Dendritic cell treated with granulocyte-macrophage colony-stimulating factor and Interleukin-4, amounts not matched to agents 40 ng/mL and 50 ng/mL, for 4 days (primary cell): Measurements from ENCODE around the gene ARPC1B.
A peak's percentile ranks its signal among the peaks of the same experiment; 100 is the strongest.
"Not testable (repeated sequence)": the region's sequence is repeated elsewhere in the genome, so short reads cannot be mapped to it uniquely, and the experiment has no call there.

ENCODE experiments used
- H3K27ac Mint-ChIP-seq: one replicate; pipeline ENCODE4 v1.8.0; 2022; ENCODE audit warnings: mild to moderate bottlenecking, mixed read lengths
- H3K27me3 Mint-ChIP-seq: one replicate; pipeline ENCODE4 v1.8.0; 2022; ENCODE audit warnings: mild to moderate bottlenecking, mixed read lengths
- H3K36me3 Mint-ChIP-seq: one replicate; pipeline ENCODE4 v1.8.0; 2022; ENCODE audit warnings: low read depth, mixed read lengths
- H3K4me1 Mint-ChIP-seq: one replicate; pipeline ENCODE4 v1.8.0; 2022; ENCODE audit warnings: low read depth, mixed read lengths
- H3K4me3 Mint-ChIP-seq: one replicate; pipeline ENCODE4 v1.8.0; 2022; ENCODE audit warnings: mild to moderate bottlenecking, moderate library complexity, mixed read lengths
- H3K9me3 Mint-ChIP-seq: one replicate; pipeline ENCODE4 v1.8.0; 2022; ENCODE audit warnings: mixed read lengths
- intact Hi-C: fragments of 100-400 bp; cut with micrococcal nuclease; formaldehyde crosslinking; loops from one replicate; pipeline ENCODE4 v1.15.0; 2022

Gene ARPC1B

GRCh38 chr7:99374111-99375064, at the start of gene ARPC1B:
Gene ARPC1B (plus strand): TSS chr7:99374730. CDS start chr7:99385715, 10,985 bp downstream.
- Mint-ChIP-seq H3K4me3 (peak within 1 kb of the TSS; percentile 86), H3K36me3 (peaks cover 51% of the 10 kb centered on the region), H3K27me3 (no peaks in the 10 kb centered on the region), H3K4me1 (peaks cover 70% of the 10 kb centered on the region), H3K9me3 (no peaks in the 10 kb centered on the region), H3K27ac (peak within 1 kb of the TSS; percentile 92)
- intact Hi-C loops: loop anchor here (2.0 to 5.0 kb wide), 2 partner anchors 34 to 47 kb away; partner anchors contain the start of genes ARPC1A, BUD31 and PDAP1

- H3K4me1 Mint-ChIP-seq: peaks cover 42% of the 10 kb centered on the region
Observed at GRCh38 chr7:99325001-99325493, 49.5 kb upstream of the ARPC1B start.

GRCh38 chr7:99325592-99326407, 48.7 kb upstream of the ARPC1B start, which contains the start of gene ARPC1A:
Gene ARPC1A (plus strand): TSS chr7:99325898. CDS start chr7:99333354, 7,456 bp downstream.
- Mint-ChIP-seq H3K9me3 (no peaks in the 10 kb centered on the region), H3K27me3 (no peaks in the 10 kb centered on the region), H3K4me3 (peak within 1 kb of the TSS; percentile 72), H3K27ac (peak within 1 kb of the TSS; percentile 91), H3K4me1 (peaks cover 49% of the 10 kb centered on the region), H3K36me3 (peaks cover 24% of the 10 kb centered on the region)
- intact Hi-C loops: loop anchor here (5.0 kb wide), 2 partner anchors 52 to 188 kb away; no protein-coding TSS in a partner anchor

More at GRCh38 chr7:99325001-99325493, 49.5 kb upstream of the ARPC1B start:
- Mint-ChIP-seq H3K9me3 (no peaks in the 10 kb centered on the region), H3K36me3 (peaks cover 20% of the 10 kb centered on the region), H3K27ac (peak overlapping the region; percentile 91), H3K27me3 (no peaks in the 10 kb centered on the region), H3K4me3 (peak overlapping the region; percentile 72)
- intact Hi-C loops: loop anchor here (5.0 kb wide), 2 partner anchors 52 to 188 kb away; no protein-coding TSS in a partner anchor

- H3K36me3 Mint-ChIP-seq: peaks cover 24% of the 10 kb centered on the region
- H3K4me1 Mint-ChIP-seq: peaks cover 54% of the 10 kb centered on the region
- H3K4me3 Mint-ChIP-seq: peak overlapping the region; percentile 72
- H3K27me3 Mint-ChIP-seq: no peaks in the 10 kb centered on the region
- H3K9me3 Mint-ChIP-seq: no peaks in the 10 kb centered on the region
- intact Hi-C loops: loop anchor here (5.0 kb wide), 2 partner anchors 51 to 189 kb away; no protein-coding TSS in a partner anchor
- H3K27ac Mint-ChIP-seq: peak overlapping the region; percentile 91
Observed at GRCh38 chr7:99326408-99326782, 48.1 kb upstream of the ARPC1B start.

GRCh38 chr7:99330314-99330961, 44.1 kb upstream of the ARPC1B start:
- peak overlapping the region; percentile 14 for H3K4me3 Mint-ChIP-seq
- peak overlapping the region; percentile 70 for H3K27ac Mint-ChIP-seq
- H3K9me3 Mint-ChIP-seq, H3K27me3 Mint-ChIP-seq, intact Hi-C loops: not testable (repeated sequence)
- peaks cover 56% of the 10 kb centered on the region for H3K4me1 Mint-ChIP-seq
- H3K36me3 Mint-ChIP-seq: peaks cover 51% of the 10 kb centered on the region

GRCh38 chr7:99331002-99331401, 43.5 kb upstream of the ARPC1B start:
- Mint-ChIP-seq H3K4me3 (no peak overlapping the region), H3K4me1 (peaks cover 56% of the 10 kb centered on the region), H3K36me3 (peaks cover 54% of the 10 kb centered on the region), H3K27me3 (no peaks in the 10 kb centered on the region), H3K27ac (no peak overlapping the region), H3K9me3 (no peaks in the 10 kb centered on the region)
- intact Hi-C loops: no loop called here

- Mint-ChIP-seq H3K9me3 (no peaks in the 10 kb centered on the region), H3K27ac (no peak overlapping the region), H3K4me3 (no peak overlapping the region), H3K36me3 (peaks cover 99% of the 10 kb centered on the region), H3K27me3 (no peaks in the 10 kb centered on the region), H3K4me1 (no peaks in the 10 kb centered on the region)
- intact Hi-C loops: no loop called here
Observed at GRCh38 chr7:99339595-99339994, 34.9 kb upstream of the ARPC1B start.

- no peak overlapping the region for H3K4me3 Mint-ChIP-seq
- no peaks in the 10 kb centered on the region for H3K27me3 Mint-ChIP-seq
- H3K4me1 Mint-ChIP-seq: no peaks in the 10 kb centered on the region
- intact Hi-C loops: no loop called here
- no peaks in the 10 kb centered on the region for H3K9me3 Mint-ChIP-seq
- H3K36me3 Mint-ChIP-seq: peaks cover 99% of the 10 kb centered on the region
- no peak overlapping the region for H3K27ac Mint-ChIP-seq
Observed at GRCh38 chr7:99340659-99341058, 33.9 kb upstream of the ARPC1B start.

GRCh38 chr7:99344061-99344647, 30.4 kb upstream of the ARPC1B start:
- no peaks in the 10 kb centered on the region for H3K27me3 Mint-ChIP-seq
- intact Hi-C loops: no loop called here
- no peaks in the 10 kb centered on the region for H3K9me3 Mint-ChIP-seq
- no peak overlapping the region for H3K4me3 Mint-ChIP-seq
- H3K27ac Mint-ChIP-seq: no peak overlapping the region
- H3K4me1 Mint-ChIP-seq: no peaks in the 10 kb centered on the region
- H3K36me3 Mint-ChIP-seq: peaks cover 95% of the 10 kb centered on the region

- intact Hi-C loops, H3K27me3 Mint-ChIP-seq, H3K4me3 Mint-ChIP-seq, H3K9me3 Mint-ChIP-seq, H3K4me1 Mint-ChIP-seq, H3K27ac Mint-ChIP-seq: not testable (repeated sequence)
- H3K36me3 Mint-ChIP-seq: peaks cover 91% of the 10 kb centered on the region
Observed at GRCh38 chr7:99350641-99351040, 23.9 kb upstream of the ARPC1B start.

- Mint-ChIP-seq H3K4me3 (no peak overlapping the region), H3K36me3 (peaks cover 94% of the 10 kb centered on the region), H3K27me3 (no peaks in the 10 kb centered on the region), H3K9me3 (no peaks in the 10 kb centered on the region), H3K27ac (no peak overlapping the region), H3K4me1 (no peaks in the 10 kb centered on the region)
- intact Hi-C loops: no loop called here
Observed at GRCh38 chr7:99352247-99352646, 22.3 kb upstream of the ARPC1B start.

GRCh38 chr7:99355098-99355497, 19.4 kb upstream of the ARPC1B start:
- intact Hi-C loops: no loop called here
- peaks cover 95% of the 10 kb centered on the region for H3K36me3 Mint-ChIP-seq

More at GRCh38 chr7:99355098-99355497, 19.4 kb upstream of the ARPC1B start:
- no peaks in the 10 kb centered on the region for H3K4me1 Mint-ChIP-seq
- no peak overlapping the region for H3K4me3 Mint-ChIP-seq
- H3K9me3 Mint-ChIP-seq: no peaks in the 10 kb centered on the region
- H3K27ac Mint-ChIP-seq: no peak overlapping the region
- H3K27me3 Mint-ChIP-seq: no peaks in the 10 kb centered on the region
